Kidney (tissue), 14 donors: ENCODE measurements around the gene BCL10. TPM values are rescaled to one million over a fixed set of nuclear protein-coding genes. Genes with fewer than 3 reads are reported as not detected.
"Not testable (repeated sequence)": the region's sequence is repeated elsewhere in the genome, so short reads cannot be mapped to it uniquely, and the experiment has no call there.

Experiments used
- DNase-seq, 5 donors: peaks; one replicate each; pipeline ENCODE4 v3.0.0-alpha.2; 2013 to 2020
- FAIRE-seq: peaks from 2 replicates; lab custom pipeline; 2012; peaks lifted over from hg19 to GRCh38; lab: Jason Lieb, UNC
- H3K27ac ChIP-seq, 2 donors: one replicate each; pipeline ENCODE4 v1.7.0; 2013; ENCODE audit warnings: low read depth in 2 of 2, low read length in 2 of 2, inconsistent platforms in 1 of 2
- H3K27me3 ChIP-seq: one replicate; pipeline ENCODE4 v1.7.1; 2013; ENCODE audit warnings: low read length, inconsistent platforms; ENCODE audit not compliant: control insufficient read depth, insufficient read depth
- H3K36me3 ChIP-seq, 3 donors: one replicate each; pipeline versions ENCODE4 v1.7.0 to v1.7.1; 2013; ENCODE audit warnings: low read length in 3 of 3, control low read depth in 1 of 3, inconsistent platforms in 1 of 3; ENCODE audit not compliant: insufficient read depth in 3 of 3, control insufficient read depth in 2 of 3
- H3K4me1 ChIP-seq, 3 donors: one replicate each; pipeline versions ENCODE4 v1.7.0 to v1.7.1; 2013; ENCODE audit warnings: low read length in 3 of 3, inconsistent platforms in 1 of 3, low read depth in 1 of 3; ENCODE audit not compliant: control insufficient read depth in 2 of 3, insufficient read depth in 2 of 3
- H3K4me3 ChIP-seq, 3 donors: one replicate each; pipeline versions ENCODE4 v1.7.0 to v1.8.1; 2013; ENCODE audit warnings: low read length in 3 of 3, control low read depth in 1 of 3, inconsistent platforms in 1 of 3
- H3K9ac ChIP-seq, 3 donors: one replicate each; pipeline versions ENCODE4 v1.7.0 to v1.7.1; 2013; ENCODE audit warnings: low read length in 3 of 3, control low read depth in 1 of 3, inconsistent platforms in 1 of 3
- H3K9me3 ChIP-seq, 3 donors: one replicate each; pipeline versions ENCODE4 v1.7.0 to v1.7.1; 2013; ENCODE audit warnings: low read length in 3 of 3, control low read depth in 1 of 3, inconsistent platforms in 1 of 3; ENCODE audit not compliant: control insufficient read depth in 2 of 3, insufficient read depth in 1 of 3
- CTCF ChIP-seq: IDR thresholded peaks from 3 replicates; pipeline ENCODE4 v1.5.1; 2012; ENCODE audit warnings: mild to moderate bottlenecking, moderate library complexity, borderline replicate concordance; ENCODE audit not compliant: insufficient read depth; ENCODE audit errors: extremely low read depth
- intact Hi-C: fragments of 100-400 bp; cut with DNase I; formaldehyde crosslinking; loops from one replicate; pipeline ENCODE4 v1.11.1; 2022
- polyA plus RNA-seq: library from polyadenylated mRNA; stranded (reverse); fragments of 350-450 nt; fragmentation: Illumina TruSeq; extraction: RNeasy Lipid Tissue Mini Kit (QIAGEN cat#74804); gene quantifications from one replicate; pipeline ENCODE4 v1.2.3, GENCODE V29; 2014; ENCODE audit warnings: low read depth, low replicate concordance; ENCODE audit not compliant: insufficient read depth
- total RNA-seq: library from RNA; stranded (reverse); fragmentation: NEBNext Ultra II Directional; extraction: Animal tissue kit (Norgen Biotek cat#: 25700); gene quantifications from one replicate; pipeline ENCODE4 v1.2.1, GENCODE V29; 2021
- donor health status: control.
- donor health status: control.
- donor health status: control.
- donor health status: control.
- donor health status: control.
- donor health status: DM: yes; HTN: yes; CAD: no.
- donor health status: Normal renal cell carcinoma (clear cell type).

The BCL10 gene
- total and polyA plus RNA-seq, 2 donors from 2014 or later, result 7.8 to 27.1 TPM

DNA sequence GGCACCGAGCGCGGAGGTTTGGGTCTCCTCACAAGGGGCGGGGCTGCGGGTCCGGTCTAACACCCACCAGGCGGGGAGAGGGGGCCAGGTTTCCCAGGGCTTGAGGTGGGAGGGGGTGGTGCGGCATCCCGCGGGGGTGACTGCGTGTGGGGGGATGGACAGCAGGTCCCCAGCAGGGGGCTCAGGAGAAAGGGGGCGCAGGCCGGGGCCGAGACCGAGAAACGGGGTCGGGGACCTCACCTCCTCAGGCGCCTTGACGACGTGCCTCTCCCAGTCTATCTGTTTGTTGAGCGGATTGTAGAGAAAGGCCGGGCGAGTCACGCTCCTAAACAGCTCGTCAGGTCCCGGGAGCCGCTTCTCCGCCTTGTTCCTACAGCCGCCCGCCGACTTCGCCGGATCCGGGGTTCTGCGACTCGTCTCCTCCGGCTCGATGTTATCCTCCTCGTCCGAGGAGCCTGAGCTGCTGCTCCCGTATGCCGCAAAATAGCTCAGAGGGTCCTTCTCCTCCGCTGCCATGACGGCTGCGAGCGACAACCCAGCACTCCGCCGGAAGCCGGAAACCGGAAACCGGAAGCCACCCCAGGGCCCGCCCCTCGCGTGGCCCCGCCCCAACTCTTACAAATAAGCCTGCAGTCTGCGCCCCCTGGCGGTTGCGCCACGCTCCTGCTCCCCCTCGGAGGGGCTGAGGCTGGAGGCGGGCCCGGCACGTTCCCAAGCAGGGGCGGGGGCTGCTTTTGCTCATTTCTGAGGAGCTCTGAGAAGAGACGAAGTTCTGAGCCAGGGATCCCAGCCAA is 17.1 kb downstream of the BCL10 start, which contains the start of gene C1orf52:
C1orf52 (minus strand) TSS at position 545 of the 794 bp plus-strand sequence; CDS start at position 516, 29 bp downstream.
- FAIRE-seq, result no peak
- H3K4me1 ChIP-seq, result peaks cover 0 to 17% (median 6%) of the 10 kb centered on the region in 3 donors
- DNase-seq, result peak; percentile 97 to 98 (median 98)
- H3K4me3 ChIP-seq, result peak within 1 kb of the TSS; percentile 83 to 92 (median 88)
- peak within 1 kb of the TSS; percentile 77 to 93 (median 88) for H3K9ac ChIP-seq
- peaks cover under 1 to 8% (median 5%) of the 10 kb centered on the region in 3 donors for H3K36me3 ChIP-seq
- peak within 1 kb of the TSS; percentile 63 to 66 for H3K27ac ChIP-seq
- intact Hi-C loops, result loop anchor here (5.0 kb wide), 1 partner anchor 152 kb away; no protein-coding TSS in a partner anchor
- TF ChIP-seq CTCF, result peak; percentile 95
- H3K27me3 ChIP-seq, result no peaks in the 10 kb centered on the region
- no peaks in the 10 kb centered on the region for H3K9me3 ChIP-seq

DNA sequence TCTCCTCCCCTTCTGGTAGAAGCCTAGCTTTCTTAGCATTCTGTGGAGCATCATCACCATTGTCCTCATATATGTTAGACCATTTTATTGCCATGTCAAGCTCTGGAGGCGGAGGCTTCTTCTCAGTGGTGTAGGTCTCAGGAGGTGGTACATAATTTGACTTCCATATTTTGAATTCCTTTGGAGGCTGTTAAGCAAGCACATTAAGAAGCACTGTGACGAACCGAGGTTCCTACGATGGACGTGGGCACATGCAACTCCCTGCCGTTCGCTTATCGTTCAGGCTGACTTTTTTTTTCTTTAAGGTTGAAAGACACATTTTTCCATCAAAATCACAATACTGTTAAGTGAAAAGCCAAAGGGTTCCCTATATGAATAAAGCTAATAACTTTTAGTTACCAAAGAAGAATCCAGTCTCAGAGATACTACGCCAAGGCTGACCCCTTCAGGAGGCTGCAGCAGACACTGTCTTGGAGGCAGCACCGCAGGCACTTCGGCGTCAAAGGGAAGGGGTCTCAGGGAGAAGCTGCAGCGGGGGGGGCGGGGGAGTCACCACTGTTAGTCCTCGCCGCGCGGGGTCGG is 17.8 kb downstream of the BCL10 start:
- peak in 1 of 5 donors; percentile 23 for DNase-seq
- H3K27ac ChIP-seq, result no peak overlapping the region
- H3K9me3 ChIP-seq, result no peaks in the 10 kb centered on the region
- H3K27me3 ChIP-seq, result no peaks in the 10 kb centered on the region
- FAIRE-seq, result no peak
- intact Hi-C loops, result loop anchor here (5.0 kb wide), 1 partner anchor 151 kb away; no protein-coding TSS in a partner anchor
- peaks cover 0 to 8% (median 5%) of the 10 kb centered on the region in 3 donors for H3K36me3 ChIP-seq
- H3K4me3 ChIP-seq, result peak overlapping the region; percentile 83 to 92 (median 88)
- peak overlapping the region; percentile 2 to 88 (median 6) for H3K9ac ChIP-seq
- TF ChIP-seq CTCF, result no peak
- H3K4me1 ChIP-seq, result peaks cover 0 to 17% (median 6%) of the 10 kb centered on the region in 3 donors

DNA sequence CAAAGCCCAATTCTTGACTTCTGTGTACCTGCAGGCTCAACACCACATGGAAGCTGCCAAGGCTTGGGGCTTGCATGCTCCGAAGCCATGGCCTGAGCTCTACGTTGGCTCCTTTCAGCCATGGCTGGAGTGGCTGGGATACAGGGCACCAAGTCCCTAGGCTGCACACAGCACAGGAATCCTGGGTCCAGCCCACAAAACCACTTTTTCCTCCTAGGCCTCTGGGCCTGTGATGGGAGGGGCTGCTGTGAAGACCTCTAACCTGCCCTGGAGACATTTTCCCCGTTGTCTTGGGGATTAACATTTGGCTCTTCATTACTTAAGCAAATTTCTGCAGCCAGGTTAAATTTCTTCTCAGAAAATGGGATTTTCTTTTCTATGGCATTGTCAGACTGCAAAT is 27.4 kb downstream of the BCL10 start:
- intact Hi-C loops, H3K9ac ChIP-seq, H3K4me1 ChIP-seq, DNase-seq, FAIRE-seq, H3K27me3 ChIP-seq, H3K4me3 ChIP-seq, H3K9me3 ChIP-seq, H3K36me3 ChIP-seq, H3K27ac ChIP-seq: not testable (repeated sequence)

DNA sequence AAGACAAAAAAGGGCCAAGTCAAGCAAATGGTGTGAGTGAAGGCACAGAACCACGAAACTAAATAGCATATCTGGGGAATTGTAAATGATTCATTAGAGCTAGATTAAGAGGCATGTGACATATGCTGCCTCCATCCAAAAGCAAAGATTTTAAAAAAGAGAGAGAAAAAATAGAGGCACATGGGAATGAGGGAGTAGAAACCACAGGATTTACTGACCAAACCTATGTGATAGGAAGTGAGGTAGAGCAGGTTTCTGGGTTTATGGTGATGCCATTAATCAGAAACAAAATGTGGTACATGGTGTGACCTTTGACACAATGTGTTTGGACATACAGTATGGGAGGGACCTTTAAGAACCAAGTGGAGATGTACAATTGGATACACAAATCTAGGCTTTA is 30.5 kb downstream of the BCL10 start:
- no peak for TF ChIP-seq CTCF
- H3K9ac ChIP-seq, result no peak overlapping the region
- intact Hi-C loops, result no loop called here
- no peak overlapping the region for H3K4me3 ChIP-seq
- no peaks in the 10 kb centered on the region for H3K9me3 ChIP-seq
- DNase-seq (no peak), FAIRE-seq (no peak)
- H3K27me3 ChIP-seq, result no peaks in the 10 kb centered on the region
- no peaks in the 10 kb centered on the region for H3K4me1 ChIP-seq
- no peak overlapping the region for H3K27ac ChIP-seq
- H3K36me3 ChIP-seq, result no peaks in the 10 kb centered on the region
